ENCODE measurements around the gene MED17.

The MED17 gene

GRCh38 chr11:93817426-93818348 is 33.6 kb downstream of the MED17 start:
- DNase-seq: no peak
- CTCF ChIA-PET: no interaction called here
- Mint-ChIP-seq H3K27ac (no peak overlapping the region), H3K9me3 (no peaks in the 10 kb centered on the region), H3K27me3 (no peaks in the 10 kb centered on the region), H3K4me1 (no peaks in the 10 kb centered on the region), H3K36me3 (peaks cover 22% of the 10 kb centered on the region), H3K4me3 (no peak overlapping the region)

GRCh38 chr11:93819966-93820695 is 36.0 kb downstream of the MED17 start:
- no peak for DNase-seq
- Mint-ChIP-seq H3K4me1 (no peaks in the 10 kb centered on the region), H3K36me3 (peaks cover 5% of the 10 kb centered on the region), H3K27me3 (no peaks in the 10 kb centered on the region), H3K4me3 (no peak overlapping the region), H3K27ac (no peak overlapping the region), H3K9me3 (no peaks in the 10 kb centered on the region)
- CTCF ChIA-PET: no interaction called here

GRCh38 chr11:93820847-93821246 is 36.8 kb downstream of the MED17 start:
- no peak for DNase-seq
- H3K4me1 Mint-ChIP-seq: no peaks in the 10 kb centered on the region
- H3K9me3 Mint-ChIP-seq: no peaks in the 10 kb centered on the region
- CTCF ChIA-PET: no interaction called here
- H3K4me3 Mint-ChIP-seq: no peak overlapping the region
- peaks cover 3% of the 10 kb centered on the region for H3K36me3 Mint-ChIP-seq
- no peak overlapping the region for H3K27ac Mint-ChIP-seq
- H3K27me3 Mint-ChIP-seq: no peaks in the 10 kb centered on the region

DNA sequence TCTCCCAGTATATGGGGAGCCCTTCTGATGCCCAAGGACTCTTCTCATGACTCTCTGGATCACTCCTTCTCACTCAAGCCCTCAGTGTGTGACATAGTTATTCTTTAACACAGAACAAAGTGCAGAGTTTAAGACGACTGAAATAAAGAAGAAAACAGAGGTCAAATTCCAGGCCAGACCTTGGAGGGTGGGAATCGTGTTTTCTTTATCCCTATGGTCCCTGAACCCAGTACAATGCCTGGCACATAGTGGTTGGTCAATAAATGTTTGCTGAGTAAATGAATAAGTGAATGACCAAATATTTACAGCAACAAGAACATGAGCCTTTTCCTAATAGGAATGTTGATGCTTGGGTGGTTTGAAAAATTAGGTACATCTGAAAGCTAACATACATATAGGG is 37.5 kb downstream of the MED17 start:
- CTCF ChIA-PET: no interaction called here
- Mint-ChIP-seq H3K4me3 (no peak overlapping the region), H3K27ac (no peak overlapping the region)

GRCh38 chr11:93822359-93822758 is 38.3 kb downstream of the MED17 start:
- CTCF ChIA-PET: no interaction called here
- DNase-seq: no peak
- H3K27ac Mint-ChIP-seq: no peak overlapping the region

More for the DNA sequence above, 37.5 kb downstream of the MED17 start:
- Mint-ChIP-seq H3K27me3 (no peaks in the 10 kb centered on the region), H3K9me3 (no peaks in the 10 kb centered on the region), H3K4me1 (no peaks in the 10 kb centered on the region), H3K36me3 (no peaks in the 10 kb centered on the region)
- no peak for DNase-seq

DNA sequence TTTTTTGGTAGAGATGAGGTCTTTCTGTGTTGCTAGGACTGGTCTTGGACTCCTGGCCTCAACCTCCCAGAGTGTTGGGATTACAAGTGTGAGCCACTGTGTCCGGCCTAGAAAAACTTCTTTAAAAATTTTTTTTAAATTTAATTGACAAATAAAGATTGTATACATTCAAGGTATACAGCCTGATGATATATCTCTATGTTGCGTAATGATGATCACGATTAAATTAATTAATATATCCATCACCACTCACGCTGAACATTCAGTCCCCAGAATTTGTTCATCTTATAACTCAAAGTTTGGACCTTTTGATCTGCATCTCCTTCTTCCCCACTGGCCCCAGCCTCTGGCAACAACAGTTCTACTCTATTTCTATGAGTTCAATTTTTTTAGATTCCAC is 39.1 kb downstream of the MED17 start:
- CTCF ChIA-PET: no interaction called here
- H3K4me1 Mint-ChIP-seq: no peaks in the 10 kb centered on the region
- DNase-seq: no peak
- H3K36me3 Mint-ChIP-seq: no peaks in the 10 kb centered on the region
- no peak overlapping the region for H3K4me3 Mint-ChIP-seq
- H3K27me3 Mint-ChIP-seq: no peaks in the 10 kb centered on the region
- H3K27ac Mint-ChIP-seq: no peak overlapping the region
- H3K9me3 Mint-ChIP-seq: no peaks in the 10 kb centered on the region

More at GRCh38 chr11:93822359-93822758, 38.3 kb downstream of the MED17 start:
- no peak overlapping the region for H3K4me3 Mint-ChIP-seq
- H3K4me1 Mint-ChIP-seq: no peaks in the 10 kb centered on the region
- no peaks in the 10 kb centered on the region for H3K27me3 Mint-ChIP-seq
- no peaks in the 10 kb centered on the region for H3K36me3 Mint-ChIP-seq
- no peaks in the 10 kb centered on the region for H3K9me3 Mint-ChIP-seq

DNA sequence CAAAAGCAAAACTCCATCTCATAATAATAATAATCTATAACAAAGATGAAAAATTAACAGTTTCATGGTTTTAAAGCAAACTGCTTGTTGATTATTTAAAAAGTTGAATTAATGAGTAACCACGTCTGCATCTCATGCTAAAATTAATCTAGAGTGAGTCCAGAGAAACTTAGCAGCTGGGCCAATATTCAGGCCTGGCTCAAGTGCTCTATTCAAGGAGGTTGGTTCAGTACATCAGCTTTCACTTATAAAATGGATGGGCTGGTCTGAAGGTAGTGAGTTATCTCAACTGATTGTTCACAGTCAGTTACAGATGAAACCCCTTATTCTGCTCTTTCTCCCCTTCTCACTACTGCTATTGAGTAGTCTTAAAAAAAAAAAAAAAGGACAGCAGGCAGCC is 43.3 kb downstream of the MED17 start:
- Mint-ChIP-seq H3K4me3 (no peak overlapping the region), H3K4me1 (no peaks in the 10 kb centered on the region), H3K9me3 (no peaks in the 10 kb centered on the region), H3K36me3 (no peaks in the 10 kb centered on the region), H3K27ac (no peak overlapping the region), H3K27me3 (peaks cover 3% of the 10 kb centered on the region)
- DNase-seq: no peak
- CTCF ChIA-PET: no interaction called here

- no peaks in the 10 kb centered on the region for H3K36me3 Mint-ChIP-seq
- no peak overlapping the region for H3K27ac Mint-ChIP-seq
- DNase-seq: no peak
- H3K9me3 Mint-ChIP-seq: no peaks in the 10 kb centered on the region
- H3K27me3 Mint-ChIP-seq: peaks cover 7% of the 10 kb centered on the region
- no peaks in the 10 kb centered on the region for H3K4me1 Mint-ChIP-seq
- CTCF ChIA-PET: no interaction called here
- no peak overlapping the region for H3K4me3 Mint-ChIP-seq
Observed at GRCh38 chr11:93829598-93829997, 45.5 kb downstream of the MED17 start.

- Mint-ChIP-seq H3K4me3 (no peak overlapping the region), H3K36me3 (no peaks in the 10 kb centered on the region), H3K4me1 (no peaks in the 10 kb centered on the region), H3K9me3 (no peaks in the 10 kb centered on the region), H3K27me3 (peaks cover 7% of the 10 kb centered on the region), H3K27ac (no peak overlapping the region)
- CTCF ChIA-PET: no interaction called here
- no peak for DNase-seq
Observed at GRCh38 chr11:93831343-93832127, 47.5 kb downstream of the MED17 start.

DNA sequence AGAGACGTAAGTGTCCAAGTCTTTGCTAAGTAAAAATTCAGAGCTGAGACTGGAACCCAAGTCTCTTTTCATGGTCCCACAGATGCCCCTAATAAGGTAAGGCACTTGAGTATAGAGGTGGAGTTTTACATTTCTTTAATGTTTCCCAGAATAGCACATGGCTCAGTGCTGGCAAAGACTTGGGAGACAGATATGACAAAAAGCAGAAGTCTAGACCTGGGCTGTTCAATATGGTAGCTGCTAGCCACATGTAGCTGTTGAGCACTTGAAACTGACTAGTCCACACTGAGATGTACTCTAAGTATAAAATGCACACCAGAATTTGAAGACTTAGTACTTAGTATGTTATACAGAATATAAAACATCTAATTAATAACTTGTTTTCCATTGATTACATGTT is 48.7 kb downstream of the MED17 start:
- H3K4me3 Mint-ChIP-seq: no peak overlapping the region
- no peaks in the 10 kb centered on the region for H3K36me3 Mint-ChIP-seq
- DNase-seq: no peak
- CTCF ChIA-PET: no interaction called here
- no peaks in the 10 kb centered on the region for H3K4me1 Mint-ChIP-seq
- H3K9me3 Mint-ChIP-seq: no peaks in the 10 kb centered on the region
- no peak overlapping the region for H3K27ac Mint-ChIP-seq
- peaks cover 7% of the 10 kb centered on the region for H3K27me3 Mint-ChIP-seq

DNA sequence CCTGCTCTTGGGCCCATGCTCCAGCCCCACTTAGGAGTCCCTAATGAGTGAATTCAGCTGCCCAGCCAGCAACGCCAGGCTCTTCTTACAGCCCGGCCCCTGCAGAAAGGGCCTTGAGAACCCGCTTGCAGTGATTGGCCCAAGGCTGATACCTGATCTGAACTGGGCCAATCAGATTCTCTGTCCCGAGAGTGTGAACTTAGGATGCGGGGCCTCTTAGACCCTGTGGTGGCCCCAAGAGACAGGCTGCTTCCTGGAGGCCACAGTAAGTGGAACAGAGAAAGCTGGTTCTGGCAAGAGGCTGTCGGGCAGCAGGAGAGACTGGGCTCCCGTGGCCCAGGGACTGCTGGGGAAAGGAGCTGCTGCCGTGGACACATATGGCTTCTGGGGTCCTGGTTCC is 54.9 kb downstream of the MED17 start:
- H3K27ac Mint-ChIP-seq: no peak overlapping the region
- no peaks in the 10 kb centered on the region for H3K9me3 Mint-ChIP-seq

DNA sequence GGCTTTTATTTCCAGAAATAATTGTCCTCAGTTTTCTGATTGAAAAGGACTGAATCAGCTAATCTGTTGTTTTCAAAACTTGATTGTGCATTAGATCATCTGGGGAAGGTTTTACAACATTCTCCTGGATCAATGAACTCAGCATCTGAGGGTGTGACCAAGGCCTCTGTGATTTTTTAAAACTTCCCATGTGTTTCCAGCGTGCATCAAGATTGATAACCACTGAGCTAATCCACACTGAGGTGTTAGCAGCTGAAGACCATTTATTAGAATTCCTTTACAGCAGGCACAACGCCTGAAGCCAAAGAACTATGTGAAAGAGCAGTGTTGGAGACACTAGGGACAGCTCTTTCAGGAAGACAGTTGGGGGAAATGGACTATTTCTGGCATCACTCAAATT is 56.1 kb downstream of the MED17 start:
- Mint-ChIP-seq H3K27me3 (peaks cover 10% of the 10 kb centered on the region), H3K9me3 (no peaks in the 10 kb centered on the region), H3K36me3 (no peaks in the 10 kb centered on the region), H3K27ac (no peak overlapping the region), H3K4me1 (no peaks in the 10 kb centered on the region), H3K4me3 (no peak overlapping the region)
- CTCF ChIA-PET: no interaction called here
- DNase-seq: no peak

More for the DNA sequence above, 54.9 kb downstream of the MED17 start:
- no peak for DNase-seq
- Mint-ChIP-seq H3K4me3 (no peak overlapping the region), H3K4me1 (no peaks in the 10 kb centered on the region), H3K27me3 (peaks cover 6% of the 10 kb centered on the region), H3K36me3 (no peaks in the 10 kb centered on the region)
- CTCF ChIA-PET: no interaction called here

DNA sequence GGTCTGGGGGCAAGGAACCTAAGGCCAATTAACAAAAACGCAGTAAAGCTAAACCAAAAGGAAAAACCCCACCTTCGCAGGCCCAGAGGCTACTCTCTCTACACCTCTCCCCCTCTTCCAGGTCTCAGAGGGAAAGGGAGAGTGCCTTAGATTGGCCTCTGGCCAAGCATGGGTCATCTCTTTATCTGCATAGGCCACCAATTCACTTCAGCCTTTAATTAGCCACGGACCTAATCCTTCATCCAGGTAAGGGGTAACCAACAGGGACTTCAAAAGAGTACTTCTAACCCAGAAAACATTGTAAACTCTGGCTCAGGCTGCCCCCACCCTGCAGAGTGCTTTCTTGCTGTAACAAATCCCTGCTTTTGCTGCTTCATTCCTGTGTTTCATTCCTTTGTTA is 56.9 kb downstream of the MED17 start:
- peaks cover 10% of the 10 kb centered on the region for H3K27me3 Mint-ChIP-seq
- H3K36me3 Mint-ChIP-seq: no peaks in the 10 kb centered on the region
- H3K9me3 Mint-ChIP-seq: no peaks in the 10 kb centered on the region
- DNase-seq: no peak
- H3K4me1 Mint-ChIP-seq: no peaks in the 10 kb centered on the region
- H3K4me3 Mint-ChIP-seq: no peak overlapping the region
- H3K27ac Mint-ChIP-seq: no peak overlapping the region
- CTCF ChIA-PET: no interaction called here

GRCh38 chr11:93841446-93841845 is 57.4 kb downstream of the MED17 start:
- Mint-ChIP-seq H3K9me3 (no peaks in the 10 kb centered on the region), H3K36me3 (no peaks in the 10 kb centered on the region), H3K27me3 (peaks cover 10% of the 10 kb centered on the region), H3K4me1 (no peaks in the 10 kb centered on the region), H3K27ac (no peak overlapping the region), H3K4me3 (no peak overlapping the region)
- CTCF ChIA-PET: no interaction called here
- DNase-seq: no peak
